ENCODE measurements around the gene KATNIP.

Gene KATNIP

GRCh38 chr16:27597361-27597760, 47.4 kb downstream of the KATNIP start:
- no peak overlapping the region for H3K4me3 ChIP-seq (ENCODE audit: control insufficient read depth, low read depth, low read length)
- no peak for TF ChIP-seq CTCF (conservative IDR thresholded peaks at IDR 0.05; ENCODE audit: control insufficient read depth, insufficient read depth, low read depth, low read length)
- no peak for DNase-seq (ENCODE audit: low read depth)

- DNase-seq (ENCODE audit: low read depth) = no peak
- TF ChIP-seq CTCF (conservative IDR thresholded peaks at IDR 0.05; ENCODE audit: control insufficient read depth, insufficient read depth, low read depth, low read length) = no peak
- no peak overlapping the region for H3K4me3 ChIP-seq (ENCODE audit: control insufficient read depth, low read depth, low read length)
Measured at GRCh38 chr16:27598220-27598619, 48.3 kb downstream of the KATNIP start.

- H3K4me3 ChIP-seq (ENCODE audit: control insufficient read depth, low read depth, low read length) = no peak overlapping the region
- TF ChIP-seq CTCF (conservative IDR thresholded peaks at IDR 0.05; ENCODE audit: control insufficient read depth, insufficient read depth, low read depth, low read length) = no peak
- no peak for DNase-seq (ENCODE audit: low read depth)
Measured at GRCh38 chr16:27598931-27599565, 49.1 kb downstream of the KATNIP start.

GRCh38 chr16:27599606-27600005, 49.7 kb downstream of the KATNIP start:
- no peak overlapping the region for H3K4me3 ChIP-seq (ENCODE audit: control insufficient read depth, low read depth, low read length)
- no peak for DNase-seq (ENCODE audit: low read depth)
- no peak for TF ChIP-seq CTCF (conservative IDR thresholded peaks at IDR 0.05; ENCODE audit: control insufficient read depth, insufficient read depth, low read depth, low read length)

All from fibroblast of mammary gland (primary cell).